ENCODE measurements around the gene FRMD3.

The FRMD3 gene

DNA sequence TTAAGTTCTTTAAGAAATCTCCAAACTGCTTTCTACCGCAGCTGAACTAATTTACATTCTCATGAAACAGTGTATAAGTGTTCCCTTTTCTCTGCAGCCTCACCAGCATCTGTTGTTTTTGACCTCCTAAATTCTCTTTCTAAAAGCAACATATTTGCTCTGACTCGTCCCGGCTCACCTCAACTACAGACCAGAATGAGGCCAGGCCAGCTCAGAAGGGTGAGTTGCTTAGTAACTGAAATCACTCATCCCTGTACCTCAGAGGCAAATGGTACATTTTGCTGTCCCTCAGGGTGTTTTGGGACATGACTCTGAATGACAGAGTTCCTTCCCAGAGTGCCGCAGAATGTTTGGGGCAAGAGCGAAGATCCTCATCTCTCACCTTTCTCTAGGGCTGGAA, 127.5 kb downstream of the FRMD3 start:
- Histone ChIP-seq H4K20me1 (ENCODE audit: insufficient read depth, low read length, poor library complexity, severe bottlenecking) (no peaks in the 10 kb centered on the region), H3K4me3 (ENCODE audit: low read length, poor library complexity, severe bottlenecking) (no peak overlapping the region), H3K36me3 (ENCODE audit: insufficient read depth, low read length) (no peaks in the 10 kb centered on the region), H3K9ac (ENCODE audit: low read depth, low read length, poor library complexity, severe bottlenecking) (no peak overlapping the region), H3K9me2 (replicated peaks; ENCODE audit: low read depth, low read length) (no peaks in the 10 kb centered on the region), H2AFZ (ENCODE audit: low read length) (no peak overlapping the region), H3K9me3 (ENCODE audit: insufficient read depth, low read depth, low read length) (no peaks in the 10 kb centered on the region), H3K27me3 (ENCODE audit: insufficient read depth, low read length, poor library complexity, severe bottlenecking) (no peaks in the 10 kb centered on the region), H3K4me2 (ENCODE audit: low read depth, low read length, poor library complexity, severe bottlenecking) (no peak overlapping the region), H3F3A (ENCODE audit: low read depth) (no peaks in the 10 kb centered on the region), H3K79me2 (ENCODE audit: insufficient read depth, low read length) (no peaks in the 10 kb centered on the region), H3K4me1 (ENCODE audit: insufficient read depth, low read length, poor library complexity, severe bottlenecking) (no peaks in the 10 kb centered on the region)
- no peak for TF ChIP-seq EZH2phosphoT487 (IDR thresholded peaks at IDR 0.05; ENCODE audit: borderline replicate concordance)
- TF ChIP-seq, protein P1, sequence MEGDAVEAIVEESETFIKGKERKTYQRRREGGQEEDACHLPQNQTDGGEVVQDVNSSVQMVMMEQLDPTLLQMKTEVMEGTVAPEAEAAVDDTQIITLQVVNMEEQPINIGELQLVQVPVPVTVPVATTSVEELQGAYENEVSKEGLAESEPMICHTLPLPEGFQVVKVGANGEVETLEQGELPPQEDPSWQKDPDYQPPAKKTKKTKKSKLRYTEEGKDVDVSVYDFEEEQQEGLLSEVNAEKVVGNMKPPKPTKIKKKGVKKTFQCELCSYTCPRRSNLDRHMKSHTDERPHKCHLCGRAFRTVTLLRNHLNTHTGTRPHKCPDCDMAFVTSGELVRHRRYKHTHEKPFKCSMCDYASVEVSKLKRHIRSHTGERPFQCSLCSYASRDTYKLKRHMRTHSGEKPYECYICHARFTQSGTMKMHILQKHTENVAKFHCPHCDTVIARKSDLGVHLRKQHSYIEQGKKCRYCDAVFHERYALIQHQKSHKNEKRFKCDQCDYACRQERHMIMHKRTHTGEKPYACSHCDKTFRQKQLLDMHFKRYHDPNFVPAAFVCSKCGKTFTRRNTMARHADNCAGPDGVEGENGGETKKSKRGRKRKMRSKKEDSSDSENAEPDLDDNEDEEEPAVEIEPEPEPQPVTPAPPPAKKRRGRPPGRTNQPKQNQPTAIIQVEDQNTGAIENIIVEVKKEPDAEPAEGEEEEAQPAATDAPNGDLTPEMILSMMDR (conservative IDR thresholded peaks at IDR 0.05; ENCODE audit: low read length), result no peak

DNA sequence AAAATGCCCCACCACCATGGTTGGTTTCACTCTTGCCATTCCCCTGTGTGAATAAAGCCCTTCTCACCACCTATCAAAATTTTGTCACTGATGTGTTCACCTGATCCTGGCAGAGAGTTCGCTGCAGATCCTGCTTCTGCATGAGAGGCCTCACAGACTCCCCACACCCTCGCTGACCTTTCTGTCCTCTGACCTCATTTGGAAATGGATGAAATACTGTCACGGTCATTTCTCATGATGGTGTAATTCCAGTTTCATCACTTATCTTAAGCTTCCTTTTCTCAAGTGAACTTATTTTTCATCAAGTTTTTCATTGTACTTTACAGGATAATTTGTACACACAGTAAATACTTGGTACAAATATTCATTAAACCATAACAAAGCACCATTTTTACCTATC, 131.3 kb downstream of the FRMD3 start:
- no peaks in the 10 kb centered on the region for H3K9me3 ChIP-seq (ENCODE audit: insufficient read depth, low read depth, low read length)
- no peak overlapping the region for H3K4me2 ChIP-seq (ENCODE audit: low read depth, low read length, poor library complexity, severe bottlenecking)
- no peaks in the 10 kb centered on the region for H3F3A ChIP-seq (ENCODE audit: low read depth)
- H3K9me2 ChIP-seq (replicated peaks; ENCODE audit: low read depth, low read length), result no peaks in the 10 kb centered on the region
- no peak overlapping the region for H3K9ac ChIP-seq (ENCODE audit: low read depth, low read length, poor library complexity, severe bottlenecking)
- H2AFZ ChIP-seq (ENCODE audit: low read length), result no peak overlapping the region
- H3K27me3 ChIP-seq (ENCODE audit: insufficient read depth, low read length, poor library complexity, severe bottlenecking), result no peaks in the 10 kb centered on the region
- no peaks in the 10 kb centered on the region for H3K4me1 ChIP-seq (ENCODE audit: insufficient read depth, low read length, poor library complexity, severe bottlenecking)
- TF ChIP-seq EZH2phosphoT487 (IDR thresholded peaks at IDR 0.05; ENCODE audit: borderline replicate concordance), result no peak
- TF ChIP-seq, protein P1 (conservative IDR thresholded peaks at IDR 0.05; ENCODE audit: low read length), result no peak
- H3K4me3 ChIP-seq (ENCODE audit: low read length, poor library complexity, severe bottlenecking), result no peak overlapping the region
- no peaks in the 10 kb centered on the region for H4K20me1 ChIP-seq (ENCODE audit: insufficient read depth, low read length, poor library complexity, severe bottlenecking)
- H3K36me3 ChIP-seq (ENCODE audit: insufficient read depth, low read length), result no peaks in the 10 kb centered on the region
- H3K79me2 ChIP-seq (ENCODE audit: insufficient read depth, low read length), result no peaks in the 10 kb centered on the region

GRCh38 chr9:83405759-83406158, 132.4 kb downstream of the FRMD3 start:
- Histone ChIP-seq H3K79me2 (ENCODE audit: insufficient read depth, low read length) (no peaks in the 10 kb centered on the region), H3K4me1 (ENCODE audit: insufficient read depth, low read length, poor library complexity, severe bottlenecking) (no peaks in the 10 kb centered on the region), H4K20me1 (ENCODE audit: insufficient read depth, low read length, poor library complexity, severe bottlenecking) (no peaks in the 10 kb centered on the region), H3K9ac (ENCODE audit: low read depth, low read length, poor library complexity, severe bottlenecking) (no peak overlapping the region), H3K4me2 (ENCODE audit: low read depth, low read length, poor library complexity, severe bottlenecking) (no peak overlapping the region), H3K36me3 (ENCODE audit: insufficient read depth, low read length) (no peaks in the 10 kb centered on the region), H3F3A (ENCODE audit: low read depth) (no peaks in the 10 kb centered on the region), H3K9me3 (ENCODE audit: insufficient read depth, low read depth, low read length) (no peaks in the 10 kb centered on the region), H2AFZ (ENCODE audit: low read length) (no peak overlapping the region), H3K4me3 (ENCODE audit: low read length, poor library complexity, severe bottlenecking) (no peak overlapping the region), H3K27me3 (ENCODE audit: insufficient read depth, low read length, poor library complexity, severe bottlenecking) (no peaks in the 10 kb centered on the region), H3K9me2 (replicated peaks; ENCODE audit: low read depth, low read length) (no peaks in the 10 kb centered on the region)
- TF ChIP-seq, protein P1 (conservative IDR thresholded peaks at IDR 0.05; ENCODE audit: low read length), result no peak
- TF ChIP-seq EZH2phosphoT487 (IDR thresholded peaks at IDR 0.05; ENCODE audit: borderline replicate concordance), result no peak
